Astrocyte (in vitro differentiated cells and primary cell): Measurements from ENCODE around the gene XYLT1. TPM values are rescaled to one million over a fixed set of nuclear protein-coding genes. Genes with fewer than 3 reads are reported as not detected.

Experiments used
- DNase-seq: peaks from one replicate; pipeline ENCODE4 v3.0.0-alpha.2; 2010; ENCODE audit warnings: low read depth
- FAIRE-seq: peaks from 2 replicates; lab custom pipeline; 2011; peaks lifted over from hg19 to GRCh38; lab: Jason Lieb, UNC
- H2AFZ ChIP-seq: 2 replicates; pipeline ENCODE4 v1.6.0; 2012; ENCODE audit warnings: low read depth, low read length, inconsistent platforms
- H3K27ac ChIP-seq: 2 replicates; pipeline ENCODE4 v1.5.1; 2011; ENCODE audit warnings: low read depth, low read length, inconsistent platforms
- H3K27me3 ChIP-seq: 2 replicates; pipeline ENCODE4 v1.6.0; 2011; ENCODE audit warnings: low read length, inconsistent platforms; ENCODE audit not compliant: insufficient read depth
- H3K36me3 ChIP-seq: 2 replicates; pipeline ENCODE4 v1.5.1; 2011; ENCODE audit warnings: low read length, inconsistent platforms; ENCODE audit not compliant: insufficient read depth
- H3K4me1 ChIP-seq: 2 replicates; pipeline ENCODE4 v1.5.1; 2011; ENCODE audit warnings: low read length, inconsistent platforms; ENCODE audit not compliant: insufficient read depth
- H3K4me2 ChIP-seq: 2 replicates; pipeline ENCODE4 v1.6.0; 2012; ENCODE audit warnings: low read length, inconsistent platforms
- H3K4me3 ChIP-seq: 2 replicates; pipeline ENCODE4 v1.5.1; 2011; ENCODE audit warnings: low read depth, mild to moderate bottlenecking, low read length, inconsistent platforms; ENCODE audit not compliant: insufficient read depth
- H3K79me2 ChIP-seq: 2 replicates; pipeline ENCODE4 v1.6.0; 2012; ENCODE audit warnings: mild to moderate bottlenecking, low read length, inconsistent platforms; ENCODE audit not compliant: insufficient read depth
- H3K9ac ChIP-seq: 2 replicates; pipeline ENCODE4 v1.6.0; 2012; ENCODE audit warnings: mild to moderate bottlenecking, low read length, inconsistent platforms
- H3K9me3 ChIP-seq: 2 replicates; pipeline ENCODE4 v1.5.1; 2012; ENCODE audit warnings: low read depth, mild to moderate bottlenecking, low read length, inconsistent platforms; ENCODE audit not compliant: insufficient read depth
- H4K20me1 ChIP-seq: 2 replicates; pipeline ENCODE4 v1.6.0; 2012; ENCODE audit warnings: low read length, inconsistent platforms; ENCODE audit not compliant: insufficient read depth
- H3K27ac Mint-ChIP-seq: one replicate; pipeline ENCODE4 v1.8.0; 2021; ENCODE audit warnings: mild to moderate bottlenecking, mixed read lengths; ENCODE audit not compliant: unreplicated experiment
- H3K27me3 Mint-ChIP-seq: one replicate; pipeline ENCODE4 v1.8.0; 2021; ENCODE audit warnings: low read depth, mixed read lengths; ENCODE audit not compliant: unreplicated experiment
- H3K36me3 Mint-ChIP-seq: one replicate; pipeline ENCODE4 v1.8.0; 2021; ENCODE audit warnings: low read depth, mixed read lengths; ENCODE audit not compliant: unreplicated experiment
- H3K4me1 Mint-ChIP-seq: one replicate; pipeline ENCODE4 v1.8.0; 2021; ENCODE audit warnings: low read depth, mixed read lengths; ENCODE audit not compliant: unreplicated experiment
- H3K4me3 Mint-ChIP-seq: one replicate; pipeline ENCODE4 v1.8.0; 2021; ENCODE audit warnings: mild to moderate bottlenecking, moderate library complexity, mixed read lengths; ENCODE audit not compliant: unreplicated experiment
- H3K9me3 Mint-ChIP-seq: one replicate; pipeline ENCODE4 v1.8.0; 2021; ENCODE audit warnings: mild to moderate bottlenecking, mixed read lengths; ENCODE audit not compliant: unreplicated experiment
- CTCF ChIP-seq: IDR thresholded peaks from 2 replicates; pipeline ENCODE4 v1.5.1; 2011; ENCODE audit warnings: low read depth, mild to moderate bottlenecking, inconsistent platforms, low read length, moderate library complexity; ENCODE audit not compliant: insufficient read depth
- EZH2 ChIP-seq: IDR thresholded peaks from 2 replicates; pipeline ENCODE4 v1.6.1; 2012; ENCODE audit warnings: mild to moderate bottlenecking, low read length, inconsistent platforms; ENCODE audit not compliant: insufficient read depth
- total RNA-seq: library from RNA; stranded (reverse); gene quantifications from 2 replicates; pipeline ENCODE4 v1.2.1, GENCODE V29; 2021

Gene XYLT1
- total RNA-seq, 1 donor from 2014 or later = 22.9 TPM

DNA sequence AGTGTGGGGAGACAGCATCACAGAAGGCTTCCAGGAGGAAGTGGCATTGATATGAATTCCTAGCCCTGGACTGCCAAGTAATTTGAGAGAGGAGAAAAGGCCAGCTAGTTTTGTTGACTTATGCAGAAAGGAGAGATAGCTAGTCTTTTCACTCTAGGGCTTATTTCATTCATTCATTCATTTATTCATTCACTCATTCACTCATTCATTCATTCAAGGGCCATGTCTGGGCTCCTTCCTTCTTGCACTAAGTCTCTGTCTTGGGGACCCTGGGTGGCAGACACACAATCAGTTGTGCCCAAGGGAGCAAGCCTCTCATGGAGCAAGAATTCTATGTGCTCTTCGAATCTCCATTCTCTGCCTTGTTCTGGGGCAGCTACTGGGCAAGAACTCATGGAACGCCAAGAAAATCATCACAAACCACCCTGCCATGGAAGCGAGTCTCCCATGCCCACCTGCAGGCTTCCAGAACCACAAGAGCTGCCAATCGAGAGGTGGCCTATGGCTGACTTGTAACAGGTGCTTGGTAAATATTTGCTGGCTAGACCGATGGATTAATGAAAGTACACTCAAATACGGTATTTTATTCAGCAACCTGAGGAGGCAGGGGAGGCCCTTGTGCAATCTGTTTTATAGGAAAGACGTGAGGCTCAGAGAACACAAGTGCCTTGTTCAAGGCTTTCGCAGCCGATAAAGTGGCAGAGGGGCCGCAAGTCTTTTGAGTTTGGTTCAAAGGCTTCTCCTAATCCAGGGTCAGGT, 223.6 kb downstream of the XYLT1 start:
- Mint-ChIP-seq H3K9me3 (no peaks in the 10 kb centered on the region), H3K27me3 (peaks cover 2% of the 10 kb centered on the region), H3K36me3 (peaks cover 10% of the 10 kb centered on the region), H3K4me1 (no peaks in the 10 kb centered on the region), H3K27ac (no peak overlapping the region), H3K4me3 (no peak overlapping the region)
- no peaks in the 10 kb centered on the region for H3K27me3 ChIP-seq
- peaks cover 87% of the 10 kb centered on the region for H4K20me1 ChIP-seq
- peaks cover 58% of the 10 kb centered on the region for H3K79me2 ChIP-seq
- H3K27ac ChIP-seq = no peak overlapping the region
- no peak overlapping the region for H3K9ac ChIP-seq
- no peaks in the 10 kb centered on the region for H3K9me3 ChIP-seq
- H3K4me2 ChIP-seq = no peak overlapping the region
- DNase-seq (no peak), FAIRE-seq (no peak)
- no peak for TF ChIP-seq CTCF
- no peak for TF ChIP-seq EZH2
- no peak overlapping the region for H2AFZ ChIP-seq
- H3K4me1 ChIP-seq = no peaks in the 10 kb centered on the region
- no peak overlapping the region for H3K4me3 ChIP-seq
- H3K36me3 ChIP-seq = no peaks in the 10 kb centered on the region

GRCh38 chr16:17246268-17246885, 224.4 kb downstream of the XYLT1 start:
- Mint-ChIP-seq H3K4me1 (no peaks in the 10 kb centered on the region), H3K36me3 (peaks cover 10% of the 10 kb centered on the region), H3K27ac (no peak overlapping the region), H3K4me3 (no peak overlapping the region), H3K27me3 (peaks cover 2% of the 10 kb centered on the region), H3K9me3 (no peaks in the 10 kb centered on the region)
- TF ChIP-seq EZH2 (no peak), CTCF (no peak)
- H3K4me3 ChIP-seq = no peak overlapping the region
- no peak overlapping the region for H3K4me2 ChIP-seq
- H2AFZ ChIP-seq = no peak overlapping the region
- no peaks in the 10 kb centered on the region for H3K27me3 ChIP-seq
- no peaks in the 10 kb centered on the region for H3K36me3 ChIP-seq
- no peaks in the 10 kb centered on the region for H3K9me3 ChIP-seq
- DNase-seq = no peak
- no peak overlapping the region for H3K9ac ChIP-seq
- no peak for FAIRE-seq
- no peak overlapping the region for H3K27ac ChIP-seq
- peaks cover 51% of the 10 kb centered on the region for H3K79me2 ChIP-seq
- no peaks in the 10 kb centered on the region for H3K4me1 ChIP-seq
- H4K20me1 ChIP-seq = peaks cover 86% of the 10 kb centered on the region

DNA sequence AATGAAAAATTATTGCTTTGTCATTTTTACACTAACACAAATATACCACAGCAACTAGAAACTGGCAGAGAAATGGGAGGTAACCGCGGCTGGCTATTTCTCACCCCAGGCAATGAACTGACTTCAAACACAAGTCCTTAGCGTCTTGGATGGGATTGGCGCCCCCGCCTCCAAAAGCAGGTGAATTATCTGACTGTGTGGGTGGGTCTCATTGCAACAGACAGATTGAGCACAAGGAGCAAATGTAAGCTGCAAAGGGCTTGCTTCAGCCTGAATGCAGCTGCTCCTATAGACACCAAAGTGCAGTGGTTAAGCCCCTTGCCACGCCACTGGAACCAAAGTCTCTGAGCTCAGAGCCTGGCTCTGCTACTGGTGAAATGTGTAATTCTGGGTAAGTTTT, 225.0 kb downstream of the XYLT1 start:
- Histone ChIP-seq H3K36me3 (no peaks in the 10 kb centered on the region), H3K79me2 (peaks cover 48% of the 10 kb centered on the region), H3K27ac (no peak overlapping the region), H4K20me1 (peaks cover 86% of the 10 kb centered on the region), H3K4me1 (no peaks in the 10 kb centered on the region), H3K9me3 (no peaks in the 10 kb centered on the region), H3K9ac (no peak overlapping the region), H3K4me3 (no peak overlapping the region), H2AFZ (no peak overlapping the region), H3K27me3 (no peaks in the 10 kb centered on the region), H3K4me2 (no peak overlapping the region)
- no peaks in the 10 kb centered on the region for H3K4me1 Mint-ChIP-seq
- DNase-seq (no peak), FAIRE-seq (no peak)
- H3K27ac Mint-ChIP-seq = no peak overlapping the region
- no peak for TF ChIP-seq EZH2
- no peak for TF ChIP-seq CTCF
- H3K36me3 Mint-ChIP-seq = peaks cover 8% of the 10 kb centered on the region
- peaks cover 2% of the 10 kb centered on the region for H3K27me3 Mint-ChIP-seq
- H3K9me3 Mint-ChIP-seq = no peaks in the 10 kb centered on the region
- H3K4me3 Mint-ChIP-seq = no peak overlapping the region
